ENCODE data around the gene RELB. TPM values are rescaled to one million over a fixed set of nuclear protein-coding genes. Genes with fewer than 3 reads are reported as not detected.

The RELB gene
- total and polyA plus RNA-seq, 9 of the 15 experiments (the other 6 are each of a cell fraction or from before 2014, with no cell fraction given): 0.15 to 1.1 (median 0.28) TPM; not detected in 2

DNA sequence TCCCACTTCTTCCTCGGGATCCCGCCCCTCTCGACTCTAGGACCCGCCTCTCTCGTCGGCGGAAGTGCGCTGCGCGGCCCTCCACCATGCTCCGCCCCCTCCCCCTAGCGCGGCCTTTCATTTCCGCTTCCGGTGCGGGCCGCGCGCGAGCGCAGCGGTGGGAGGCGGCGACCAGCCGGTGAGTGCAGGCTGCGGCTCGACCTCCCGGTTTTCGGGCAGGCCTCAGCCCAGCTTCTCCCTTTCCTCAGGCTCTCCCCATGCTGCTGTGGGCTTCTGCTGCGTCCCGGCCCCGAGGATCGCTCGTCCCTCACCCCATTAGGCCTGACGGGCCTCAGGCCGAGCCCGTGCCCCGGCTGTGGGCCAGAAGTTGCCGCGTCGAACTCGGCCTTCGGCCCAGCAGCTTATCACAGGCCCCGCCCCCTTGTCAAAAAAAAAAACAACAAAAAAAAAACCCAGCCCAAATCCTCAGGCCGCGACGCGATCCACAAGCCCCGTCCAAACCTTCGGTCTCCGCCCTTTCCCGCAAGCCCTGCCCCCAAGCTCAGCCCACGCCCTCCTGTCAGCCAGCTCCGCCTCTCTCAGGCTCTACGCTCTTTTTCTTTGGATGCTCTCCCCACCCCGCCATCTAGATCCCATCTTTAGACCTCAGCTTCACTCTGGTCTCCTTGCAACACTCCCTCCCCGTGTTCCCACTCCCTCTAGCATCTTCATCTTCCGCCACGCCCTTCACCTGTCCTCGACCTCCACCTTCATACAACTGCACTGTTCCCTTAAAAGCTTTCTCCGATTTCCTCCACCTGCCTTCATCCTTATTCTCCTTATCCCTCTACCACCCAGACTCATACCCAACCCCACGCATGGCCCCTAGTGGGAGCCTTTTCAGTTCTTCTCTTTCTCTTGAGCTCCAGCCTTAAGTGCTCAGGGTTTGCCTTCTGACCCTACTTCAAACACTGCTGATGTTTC lies 37.9 kb downstream of the RELB start, which contains the start of gene CLASRP (continued):
- TF ChIP-seq, protein P1, sequence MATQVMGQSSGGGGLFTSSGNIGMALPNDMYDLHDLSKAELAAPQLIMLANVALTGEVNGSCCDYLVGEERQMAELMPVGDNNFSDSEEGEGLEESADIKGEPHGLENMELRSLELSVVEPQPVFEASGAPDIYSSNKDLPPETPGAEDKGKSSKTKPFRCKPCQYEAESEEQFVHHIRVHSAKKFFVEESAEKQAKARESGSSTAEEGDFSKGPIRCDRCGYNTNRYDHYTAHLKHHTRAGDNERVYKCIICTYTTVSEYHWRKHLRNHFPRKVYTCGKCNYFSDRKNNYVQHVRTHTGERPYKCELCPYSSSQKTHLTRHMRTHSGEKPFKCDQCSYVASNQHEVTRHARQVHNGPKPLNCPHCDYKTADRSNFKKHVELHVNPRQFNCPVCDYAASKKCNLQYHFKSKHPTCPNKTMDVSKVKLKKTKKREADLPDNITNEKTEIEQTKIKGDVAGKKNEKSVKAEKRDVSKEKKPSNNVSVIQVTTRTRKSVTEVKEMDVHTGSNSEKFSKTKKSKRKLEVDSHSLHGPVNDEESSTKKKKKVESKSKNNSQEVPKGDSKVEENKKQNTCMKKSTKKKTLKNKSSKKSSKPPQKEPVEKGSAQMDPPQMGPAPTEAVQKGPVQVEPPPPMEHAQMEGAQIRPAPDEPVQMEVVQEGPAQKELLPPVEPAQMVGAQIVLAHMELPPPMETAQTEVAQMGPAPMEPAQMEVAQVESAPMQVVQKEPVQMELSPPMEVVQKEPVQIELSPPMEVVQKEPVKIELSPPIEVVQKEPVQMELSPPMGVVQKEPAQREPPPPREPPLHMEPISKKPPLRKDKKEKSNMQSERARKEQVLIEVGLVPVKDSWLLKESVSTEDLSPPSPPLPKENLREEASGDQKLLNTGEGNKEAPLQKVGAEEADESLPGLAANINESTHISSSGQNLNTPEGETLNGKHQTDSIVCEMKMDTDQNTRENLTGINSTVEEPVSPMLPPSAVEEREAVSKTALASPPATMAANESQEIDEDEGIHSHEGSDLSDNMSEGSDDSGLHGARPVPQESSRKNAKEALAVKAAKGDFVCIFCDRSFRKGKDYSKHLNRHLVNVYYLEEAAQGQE (IDR thresholded peaks at IDR 0.05; ENCODE audit: borderline replicate concordance): no peak; the same call in 1 of the 2 replicates
- TF ChIP-seq, protein P1 (CRISPR knock-in tag; IDR thresholded peaks at IDR 0.05; ENCODE audit: low read depth): peak; percentile 76
- no peak for TF ChIP-seq SRSF7 (optimal IDR thresholded peaks at IDR 0.05; ENCODE audit: low read depth, low read length)
- no peak for TF ChIP-seq SMARCA5 (IDR thresholded peaks at IDR 0.05)
- TF ChIP-seq, protein P2, sequence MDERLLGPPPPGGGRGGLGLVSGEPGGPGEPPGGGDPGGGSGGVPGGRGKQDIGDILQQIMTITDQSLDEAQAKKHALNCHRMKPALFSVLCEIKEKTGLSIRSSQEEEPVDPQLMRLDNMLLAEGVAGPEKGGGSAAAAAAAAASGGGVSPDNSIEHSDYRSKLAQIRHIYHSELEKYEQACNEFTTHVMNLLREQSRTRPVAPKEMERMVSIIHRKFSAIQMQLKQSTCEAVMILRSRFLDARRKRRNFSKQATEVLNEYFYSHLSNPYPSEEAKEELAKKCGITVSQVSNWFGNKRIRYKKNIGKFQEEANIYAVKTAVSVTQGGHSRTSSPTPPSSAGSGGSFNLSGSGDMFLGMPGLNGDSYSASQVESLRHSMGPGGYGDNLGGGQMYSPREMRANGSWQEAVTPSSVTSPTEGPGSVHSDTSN (CRISPR knock-in tag; IDR thresholded peaks at IDR 0.05; ENCODE audit: low read depth): 0 out of 2 replicates have a peak, but pooled peaks have one; percentile 11
- TF ChIP-seq, protein P2 (tag; conservative IDR thresholded peaks at IDR 0.05; ENCODE audit: low read depth): no peak
- TF ChIP-seq, protein P3, sequence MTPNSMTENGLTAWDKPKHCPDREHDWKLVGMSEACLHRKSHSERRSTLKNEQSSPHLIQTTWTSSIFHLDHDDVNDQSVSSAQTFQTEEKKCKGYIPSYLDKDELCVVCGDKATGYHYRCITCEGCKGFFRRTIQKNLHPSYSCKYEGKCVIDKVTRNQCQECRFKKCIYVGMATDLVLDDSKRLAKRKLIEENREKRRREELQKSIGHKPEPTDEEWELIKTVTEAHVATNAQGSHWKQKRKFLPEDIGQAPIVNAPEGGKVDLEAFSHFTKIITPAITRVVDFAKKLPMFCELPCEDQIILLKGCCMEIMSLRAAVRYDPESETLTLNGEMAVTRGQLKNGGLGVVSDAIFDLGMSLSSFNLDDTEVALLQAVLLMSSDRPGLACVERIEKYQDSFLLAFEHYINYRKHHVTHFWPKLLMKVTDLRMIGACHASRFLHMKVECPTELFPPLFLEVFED (CRISPR knock-in tag; conservative IDR thresholded peaks at IDR 0.05): peak; percentile 67; the same call in 1 of the 2 replicates
- TF ChIP-seq, protein P4, sequence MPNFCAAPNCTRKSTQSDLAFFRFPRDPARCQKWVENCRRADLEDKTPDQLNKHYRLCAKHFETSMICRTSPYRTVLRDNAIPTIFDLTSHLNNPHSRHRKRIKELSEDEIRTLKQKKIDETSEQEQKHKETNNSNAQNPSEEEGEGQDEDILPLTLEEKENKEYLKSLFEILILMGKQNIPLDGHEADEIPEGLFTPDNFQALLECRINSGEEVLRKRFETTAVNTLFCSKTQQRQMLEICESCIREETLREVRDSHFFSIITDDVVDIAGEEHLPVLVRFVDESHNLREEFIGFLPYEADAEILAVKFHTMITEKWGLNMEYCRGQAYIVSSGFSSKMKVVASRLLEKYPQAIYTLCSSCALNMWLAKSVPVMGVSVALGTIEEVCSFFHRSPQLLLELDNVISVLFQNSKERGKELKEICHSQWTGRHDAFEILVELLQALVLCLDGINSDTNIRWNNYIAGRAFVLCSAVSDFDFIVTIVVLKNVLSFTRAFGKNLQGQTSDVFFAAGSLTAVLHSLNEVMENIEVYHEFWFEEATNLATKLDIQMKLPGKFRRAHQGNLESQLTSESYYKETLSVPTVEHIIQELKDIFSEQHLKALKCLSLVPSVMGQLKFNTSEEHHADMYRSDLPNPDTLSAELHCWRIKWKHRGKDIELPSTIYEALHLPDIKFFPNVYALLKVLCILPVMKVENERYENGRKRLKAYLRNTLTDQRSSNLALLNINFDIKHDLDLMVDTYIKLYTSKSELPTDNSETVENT (CRISPR knock-in tag; IDR thresholded peaks at IDR 0.05): peak; percentile 78; the same call in 1 of the 2 replicates
- TF ChIP-seq POLR2A (conservative IDR thresholded peaks at IDR 0.05): peak; percentile 98
- TF ChIP-seq ELF1 (tag; IDR thresholded peaks at IDR 0.05): peak; percentile 78
- peak; percentile 78; the same call in 1 of the 2 replicates for TF ChIP-seq ETV5 (CRISPR knock-in tag; IDR thresholded peaks at IDR 0.05; ENCODE audit: low read depth)
- TF ChIP-seq STAG1 (CRISPR knock-in tag; IDR thresholded peaks at IDR 0.05; ENCODE audit: borderline replicate concordance): no peak

Measured in K562 (cell line).